Ascending aorta (tissue), 2 donors: ENCODE results near the gene SETBP1. TPM values are rescaled to one million over a fixed set of nuclear protein-coding genes. Genes with fewer than 3 reads are reported as not detected.

Experiments used
- DNase-seq, 2 donors: peaks; one replicate each; pipeline ENCODE4 v3.0.0-alpha.2; 2019; ENCODE audit warnings: low spot score in 2 of 2
- H3K27ac ChIP-seq, 2 donors: fragments of 200-600 bp; sonication (generic); one replicate each; pipeline ENCODE4 v1.5.1; 2016 to 2017; ENCODE audit warnings: mild to moderate bottlenecking in 1 of 2
- H3K27me3 ChIP-seq: fragments of 200-600 bp; sonication (generic); one replicate; pipeline ENCODE4 v1.5.1; 2017
- H3K36me3 ChIP-seq, 2 donors: fragments of 200-600 bp; sonication (generic); one replicate each; pipeline ENCODE4 v1.5.1; 2016
- H3K4me1 ChIP-seq, 2 donors: fragments of 200-600 bp; sonication (generic); one replicate each; pipeline ENCODE4 v1.5.1; 2016 to 2017; ENCODE audit warnings: mild to moderate bottlenecking in 1 of 2
- H3K4me3 ChIP-seq, 2 donors: fragments of 200-600 bp; sonication (generic); one replicate each; pipeline ENCODE4 v1.5.1; 2016 to 2017; ENCODE audit warnings: mild to moderate bottlenecking in 1 of 2
- H3K9me3 ChIP-seq, 2 donors: fragments of 200-600 bp; sonication (generic); one replicate each; pipeline ENCODE4 v1.5.1; 2016
- CTCF ChIP-seq, 3 experiments: fragments of 200-600 bp in 2 of 3; fragments of 450-650 bp in 1 of 3; sonication (generic) in 2 of 3; IDR thresholded peaks; one replicate each; pipeline ENCODE4 v1.5.1; 2016 to 2019; ENCODE audit warnings: antibody characterized with exemption in 3 of 3, mild to moderate bottlenecking in 1 of 3, moderate library complexity in 1 of 3
- intact Hi-C: fragments of 100-400 bp; cut with DNase I; formaldehyde crosslinking; loops from one replicate; pipeline ENCODE4 v1.15.1; 2023
- total RNA-seq: library from RNA; depleted of rRNA; stranded (reverse); fragments of >200 nt; gene quantifications from one replicate; pipeline ENCODE4 v1.1.0, GENCODE V29; 2016

Gene SETBP1
- total RNA-seq, 1 donor from 2014 or later = 23.5 TPM

DNA sequence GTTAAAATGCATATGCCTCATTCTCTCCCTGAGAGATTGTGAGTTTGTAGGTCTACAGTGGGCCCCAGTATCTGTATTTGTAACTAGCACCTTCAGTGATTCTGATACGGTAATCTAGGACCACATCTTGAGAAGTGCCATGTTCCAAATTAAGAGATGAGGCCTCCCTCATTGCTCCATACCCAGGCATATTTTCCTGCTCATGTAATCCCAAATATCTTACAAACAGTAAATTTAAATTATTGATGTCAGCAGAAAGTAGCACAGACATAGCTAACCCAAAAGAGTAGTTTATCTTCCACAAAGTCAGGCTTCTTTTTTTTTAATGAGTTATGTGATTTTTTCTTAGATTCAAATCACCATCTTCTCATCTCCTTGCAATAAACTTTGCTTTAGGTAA, 263.8 kb downstream of the SETBP1 start:
- DNase-seq = no peak
- H3K9me3 ChIP-seq = no peaks in the 10 kb centered on the region
- H3K36me3 ChIP-seq = no peaks in the 10 kb centered on the region
- no peak overlapping the region for H3K27ac ChIP-seq
- intact Hi-C loops = no loop called here
- no peaks in the 10 kb centered on the region for H3K4me1 ChIP-seq
- H3K27me3 ChIP-seq = no peaks in the 10 kb centered on the region
- TF ChIP-seq CTCF (IDR thresholded peaks at IDR 0.05) = no peak
- H3K4me3 ChIP-seq = no peak overlapping the region

DNA sequence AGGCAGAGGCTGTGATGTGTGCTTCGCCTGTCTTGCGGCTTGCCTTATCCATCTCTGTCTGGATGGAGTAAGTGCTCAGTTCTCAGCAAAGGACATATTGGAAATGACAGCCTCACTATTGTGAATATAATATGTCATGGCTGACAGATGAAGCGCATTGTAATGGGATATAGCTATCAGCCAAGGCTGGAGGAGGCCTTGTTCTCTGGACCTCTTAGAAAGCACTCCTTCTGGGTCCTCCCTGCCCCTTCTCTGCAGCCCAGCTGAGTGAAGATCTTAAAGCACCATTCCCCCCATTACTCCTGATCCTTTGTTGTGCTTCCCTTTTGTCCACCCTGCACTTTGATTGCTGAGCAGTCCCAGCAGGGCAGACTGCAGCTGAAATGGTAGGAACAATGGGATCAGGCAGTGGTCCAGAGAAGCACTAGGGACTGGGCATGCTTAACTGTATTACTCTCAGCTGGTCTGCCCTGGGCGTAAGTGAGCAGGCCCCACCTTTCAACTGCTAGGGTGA, 265.3 kb downstream of the SETBP1 start:
- Histone ChIP-seq H3K4me3 (no peak overlapping the region), H3K4me1 (no peaks in the 10 kb centered on the region), H3K27me3 (no peaks in the 10 kb centered on the region), H3K9me3 (no peaks in the 10 kb centered on the region), H3K36me3 (peaks cover 11 to 12% of the 10 kb centered on the region in 2 donors), H3K27ac (no peak overlapping the region)
- no peak for TF ChIP-seq CTCF (IDR thresholded peaks at IDR 0.05)
- no peak for DNase-seq
- intact Hi-C loops = no loop called here

- Histone ChIP-seq H3K27ac (no peak overlapping the region), H3K4me3 (no peak overlapping the region), H3K27me3 (no peaks in the 10 kb centered on the region), H3K4me1 (no peaks in the 10 kb centered on the region), H3K9me3 (no peaks in the 10 kb centered on the region), H3K36me3 (peaks cover 11 to 19% of the 10 kb centered on the region in 2 donors)
- intact Hi-C loops = no loop called here
- no peak for DNase-seq
- TF ChIP-seq CTCF (IDR thresholded peaks at IDR 0.05) = no peak
Observed at GRCh38 chr18:44946529-44947113, 265.9 kb downstream of the SETBP1 start.

GRCh38 chr18:44949967-44950366, 269.3 kb downstream of the SETBP1 start:
- TF ChIP-seq CTCF (IDR thresholded peaks at IDR 0.05) = no peak
- Histone ChIP-seq H3K27me3 (no peaks in the 10 kb centered on the region), H3K4me3 (no peak overlapping the region), H3K27ac (no peak overlapping the region), H3K4me1 (no peaks in the 10 kb centered on the region), H3K9me3 (no peaks in the 10 kb centered on the region), H3K36me3 (peaks cover 11 to 33% of the 10 kb centered on the region in 2 donors)
- intact Hi-C loops = no loop called here
- no peak for DNase-seq

GRCh38 chr18:44950685-44951195, 270.1 kb downstream of the SETBP1 start:
- Histone ChIP-seq H3K27me3 (no peaks in the 10 kb centered on the region), H3K36me3 (peaks cover 11 to 33% of the 10 kb centered on the region in 2 donors)
- intact Hi-C loops = no loop called here

More at GRCh38 chr18:44950685-44951195, 270.1 kb downstream of the SETBP1 start:
- H3K4me1 ChIP-seq = no peaks in the 10 kb centered on the region
- no peak overlapping the region for H3K4me3 ChIP-seq
- no peak for DNase-seq
- H3K27ac ChIP-seq = no peak overlapping the region
- TF ChIP-seq CTCF (IDR thresholded peaks at IDR 0.05) = no peak
- no peaks in the 10 kb centered on the region for H3K9me3 ChIP-seq
